A549 (cell line): Measurements from ENCODE around the gene STX1B.

ENCODE experiments used
- BHLHE40 ChIP-seq: IDR thresholded peaks from 2 replicates; pipeline ENCODE4 v1.6.1; 2012; ENCODE audit warnings: low read depth, low read length, inconsistent platforms
- CTCF ChIP-seq: fragments of >200 bp; sonication (Bioruptor Twin); formaldehyde crosslinking; IDR thresholded peaks from 3 replicates; pipeline ENCODE4 v1.5.1; 2016
- JUNB ChIP-seq: fragments of >200 bp; sonication (Bioruptor Twin); formaldehyde crosslinking; IDR thresholded peaks from 2 replicates; pipeline ENCODE4 v1.6.1; 2016
- RAD21 ChIP-seq, 2 experiments: fragments of >200 bp in 1 of 2; sonication (Bioruptor Twin) in 1 of 2; formaldehyde crosslinking in 1 of 2; IDR thresholded peaks in 1 of 2; conservative IDR thresholded peaks in 1 of 2; 2 replicates in 1 of 2; 3 replicates in 1 of 2; pipeline ENCODE4 v1.6.1; 2012 to 2018; ENCODE audit warnings: inconsistent platforms in 1 of 2
- REST ChIP-seq: fragments of 200-600 bp; sonication (generic); IDR thresholded peaks from 2 replicates; pipeline ENCODE4 v1.6.1; 2016; ENCODE audit warnings: antibody characterized with exemption, mild to moderate bottlenecking, moderate library complexity
- USF2 ChIP-seq: fragments of 450-650 bp; IDR thresholded peaks from 2 replicates; pipeline ENCODE4 v1.6.1; 2014; ENCODE audit warnings: antibody characterized with exemption

GRCh38 chr16:31009120-31009519, 1.3 kb downstream of the STX1B start:
- TF ChIP-seq JUNB (no peak), CTCF (no peak), BHLHE40 (no peak), USF2 (no peak), REST (no peak), RAD21 (conservative IDR thresholded peaks at IDR 0.05 in 1 of 2, IDR thresholded peaks at IDR 0.05 in 1 of 2) (no peak)
